Kidney epithelial cell (primary cell): ENCODE data around the gene POLR3C. TPM values are rescaled to one million over a fixed set of nuclear protein-coding genes. Genes with fewer than 3 reads are reported as not detected.

Source experiments
- DNase-seq: peaks from one replicate; pipeline ENCODE4 v3.0.0-alpha.2; 2010; ENCODE audit warnings: low read depth
- H3K27me3 ChIP-seq: 2 replicates; pipeline ENCODE4 v1.6.0; 2011; ENCODE audit warnings: low read length; ENCODE audit not compliant: control insufficient read depth, insufficient read depth
- H3K36me3 ChIP-seq: 2 replicates; pipeline ENCODE4 v1.5.1; 2011; ENCODE audit warnings: low read length; ENCODE audit not compliant: control insufficient read depth, insufficient read depth
- H3K4me3 ChIP-seq: 2 replicates; pipeline ENCODE4 v1.5.1; 2011; ENCODE audit warnings: low read depth, mild to moderate bottlenecking, control low read depth, low read length
- total RNA-seq: library from RNA; depleted of rRNA; stranded (reverse); fragments of >200 nt; gene quantifications from 2 replicates; pipeline ENCODE4 v1.2.3, GENCODE V29; 2015
- TF ChIP-seq, protein P1 (sequence below): IDR thresholded peaks from 2 replicates; pipeline ENCODE4 v1.5.1; 2011; ENCODE audit warnings: mild to moderate bottlenecking, moderate library complexity, low read length, control low read depth, inconsistent platforms; ENCODE audit not compliant: insufficient read depth, poor library complexity, severe bottlenecking

The POLR3C gene
- total RNA-seq, 1 donor from 2014 or later, result 43.4 TPM

DNA sequence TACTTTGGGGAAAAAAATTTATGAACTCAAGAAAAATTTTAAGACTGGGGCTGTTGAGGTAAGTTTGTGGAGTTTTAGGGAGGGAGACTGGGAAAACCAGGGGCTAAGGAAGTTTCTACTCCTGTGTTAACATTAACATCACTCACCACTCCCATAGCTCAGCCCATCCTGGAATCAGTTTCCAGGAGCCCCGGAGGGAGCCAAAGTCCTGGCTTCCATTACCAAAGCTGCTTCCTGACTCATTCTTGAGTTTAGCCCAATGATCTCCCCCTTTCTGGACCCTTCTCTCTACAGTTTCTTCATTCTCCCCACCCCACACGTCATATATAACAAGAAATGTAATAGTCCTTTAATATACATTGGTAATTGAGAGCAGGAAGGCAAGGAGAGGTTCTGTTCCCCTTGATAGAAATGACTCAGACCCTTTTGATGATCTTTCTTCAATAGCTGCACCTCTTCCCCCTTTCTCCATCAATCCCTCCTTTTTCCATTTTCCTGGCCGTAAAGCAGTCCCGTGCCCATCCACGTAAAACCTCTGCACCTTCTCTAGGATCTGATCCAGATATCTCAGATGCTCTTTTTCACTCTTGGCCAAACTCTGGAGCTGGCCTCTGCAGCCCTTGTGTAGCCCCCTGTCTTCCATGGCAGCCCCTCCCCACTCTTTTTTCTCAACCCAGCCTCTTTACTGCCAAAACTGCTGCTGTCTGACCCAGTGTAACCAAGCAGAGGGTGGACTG is 39.5 kb downstream of the POLR3C start:
- no peak overlapping the region for H3K4me3 ChIP-seq
- H3K36me3 ChIP-seq, result no peaks in the 10 kb centered on the region
- no peaks in the 10 kb centered on the region for H3K27me3 ChIP-seq
- DNase-seq, result no peak
- TF ChIP-seq, protein P1, sequence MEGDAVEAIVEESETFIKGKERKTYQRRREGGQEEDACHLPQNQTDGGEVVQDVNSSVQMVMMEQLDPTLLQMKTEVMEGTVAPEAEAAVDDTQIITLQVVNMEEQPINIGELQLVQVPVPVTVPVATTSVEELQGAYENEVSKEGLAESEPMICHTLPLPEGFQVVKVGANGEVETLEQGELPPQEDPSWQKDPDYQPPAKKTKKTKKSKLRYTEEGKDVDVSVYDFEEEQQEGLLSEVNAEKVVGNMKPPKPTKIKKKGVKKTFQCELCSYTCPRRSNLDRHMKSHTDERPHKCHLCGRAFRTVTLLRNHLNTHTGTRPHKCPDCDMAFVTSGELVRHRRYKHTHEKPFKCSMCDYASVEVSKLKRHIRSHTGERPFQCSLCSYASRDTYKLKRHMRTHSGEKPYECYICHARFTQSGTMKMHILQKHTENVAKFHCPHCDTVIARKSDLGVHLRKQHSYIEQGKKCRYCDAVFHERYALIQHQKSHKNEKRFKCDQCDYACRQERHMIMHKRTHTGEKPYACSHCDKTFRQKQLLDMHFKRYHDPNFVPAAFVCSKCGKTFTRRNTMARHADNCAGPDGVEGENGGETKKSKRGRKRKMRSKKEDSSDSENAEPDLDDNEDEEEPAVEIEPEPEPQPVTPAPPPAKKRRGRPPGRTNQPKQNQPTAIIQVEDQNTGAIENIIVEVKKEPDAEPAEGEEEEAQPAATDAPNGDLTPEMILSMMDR, result no peak

DNA sequence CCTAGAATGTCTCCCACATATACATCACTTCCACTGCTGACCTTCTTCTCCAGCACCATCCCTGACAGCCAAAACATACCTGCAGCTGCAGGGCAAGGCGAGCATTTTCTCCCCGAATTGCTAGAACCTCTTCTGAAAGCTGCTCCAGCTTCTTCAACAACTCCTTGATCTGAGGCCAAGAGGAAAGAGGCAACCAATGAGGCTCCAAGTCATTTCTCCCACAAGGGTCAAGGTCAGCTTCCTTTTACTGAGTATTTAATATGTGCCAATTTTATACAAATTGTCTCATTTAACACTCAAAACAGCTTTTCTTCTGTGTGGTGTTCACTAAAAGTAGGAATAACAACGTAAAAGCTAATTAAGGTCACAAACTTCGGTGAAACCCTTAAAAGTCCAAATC is 44.2 kb downstream of the POLR3C start:
- Histone ChIP-seq H3K36me3 (no peaks in the 10 kb centered on the region), H3K27me3 (no peaks in the 10 kb centered on the region), H3K4me3 (no peak overlapping the region)
- DNase-seq, result no peak
- TF ChIP-seq, protein P1, result no peak

DNA sequence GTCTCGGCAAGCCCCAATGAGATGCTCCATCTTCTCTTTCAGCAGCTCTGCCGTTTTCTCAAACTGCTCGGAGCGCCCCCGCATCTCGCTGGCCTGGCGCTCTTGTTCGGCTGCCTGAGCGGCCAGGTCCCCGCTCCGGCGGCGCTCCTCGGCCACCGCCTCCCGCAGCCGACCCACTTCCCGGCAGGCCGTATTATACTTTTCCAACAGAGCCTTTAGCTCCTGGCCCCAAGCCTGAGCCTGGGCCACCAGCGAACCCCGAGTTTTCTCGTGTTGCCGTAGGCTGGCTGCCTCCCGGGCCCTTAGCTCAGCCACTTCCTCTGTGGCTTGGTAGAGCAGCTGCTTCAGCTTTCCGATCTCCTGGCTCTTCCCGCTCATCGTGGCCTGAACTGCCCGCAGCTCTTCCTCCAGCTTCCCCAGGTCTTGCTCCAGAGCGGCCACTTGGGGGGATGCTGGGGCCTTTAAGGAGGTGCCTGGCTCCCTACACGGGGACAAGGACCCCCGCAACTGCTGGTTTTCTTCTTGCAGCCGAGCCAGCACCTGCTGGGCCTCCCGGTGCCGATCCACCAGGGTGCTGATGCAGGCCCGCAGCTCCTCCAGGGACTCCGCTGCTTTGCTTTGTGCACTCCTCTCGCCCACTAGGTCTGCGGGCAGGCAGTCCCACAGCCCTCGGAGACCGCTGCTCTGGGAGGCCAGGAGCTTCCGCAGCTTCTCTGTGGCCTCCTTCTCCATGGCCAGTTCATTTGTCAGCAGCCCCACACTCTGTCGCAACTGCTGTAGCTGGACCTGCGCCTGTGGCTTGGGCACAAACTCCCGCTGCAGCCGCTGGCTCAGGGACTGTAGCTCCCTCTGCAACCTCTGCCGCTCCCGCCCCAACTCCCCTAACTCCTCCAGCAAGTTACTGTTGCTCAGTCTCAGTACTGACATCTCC is 48.3 kb downstream of the POLR3C start:
- Histone ChIP-seq H3K4me3 (peak overlapping the region; percentile 3), H3K36me3 (no peaks in the 10 kb centered on the region), H3K27me3 (no peaks in the 10 kb centered on the region)
- no peak for DNase-seq
- TF ChIP-seq, protein P1, result no peak

DNA sequence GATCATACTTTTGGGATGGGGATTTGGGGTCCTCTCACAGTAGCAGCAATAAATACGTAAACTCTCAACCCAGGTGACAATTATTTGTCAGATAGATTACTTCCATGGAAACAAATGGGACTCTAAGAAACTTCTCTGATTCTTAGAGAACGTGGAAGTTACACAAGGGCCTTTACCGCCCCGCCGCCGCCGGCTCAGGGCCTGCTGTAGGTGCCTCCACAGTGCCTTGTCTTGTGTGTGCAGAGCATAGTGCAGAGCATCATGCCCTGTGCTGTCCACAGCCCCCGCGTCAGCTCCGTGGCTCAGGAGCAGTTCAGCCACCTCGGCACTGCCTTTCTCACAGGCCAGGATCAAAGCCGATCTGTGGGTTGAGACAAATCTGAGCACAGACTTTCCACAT is 50.6 kb downstream of the POLR3C start:
- Histone ChIP-seq H3K27me3 (no peaks in the 10 kb centered on the region), H3K4me3 (no peak overlapping the region), H3K36me3 (no peaks in the 10 kb centered on the region)
- TF ChIP-seq, protein P1, result no peak
- no peak for DNase-seq

DNA sequence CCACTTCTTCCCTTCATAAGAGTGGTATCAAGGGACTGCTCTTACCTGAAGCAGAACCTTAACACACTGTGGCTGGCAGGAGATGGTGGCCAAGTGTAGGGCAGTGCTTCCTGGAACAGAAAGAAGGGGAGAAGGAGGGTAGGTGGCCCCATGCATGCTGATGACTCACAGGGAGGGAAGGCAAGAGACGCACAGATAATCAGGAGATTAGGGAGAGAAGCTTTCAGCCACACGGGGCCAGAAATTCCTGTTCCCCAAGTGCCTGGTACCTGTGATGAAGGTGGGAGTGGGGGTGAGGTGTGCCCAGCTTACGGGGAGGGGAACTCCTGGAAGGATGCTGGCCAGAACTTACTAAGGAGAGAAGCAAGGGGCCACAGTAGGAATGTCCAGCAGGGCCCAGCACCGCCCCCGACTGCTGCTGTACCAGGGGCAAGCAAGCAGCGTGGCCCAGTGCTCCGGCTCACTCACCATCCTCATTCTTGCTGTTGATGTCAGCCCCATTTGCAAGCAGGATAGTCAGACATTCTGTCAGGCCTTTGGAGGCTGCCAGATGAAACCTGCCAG is 54.0 kb downstream of the POLR3C start:
- H3K36me3 ChIP-seq, result no peaks in the 10 kb centered on the region
- H3K4me3 ChIP-seq, result no peak overlapping the region
- TF ChIP-seq, protein P1, result no peak
- DNase-seq, result no peak
- no peaks in the 10 kb centered on the region for H3K27me3 ChIP-seq
